Stimulated activated CD4-positive, alpha-beta T cell treated with anti-CD3 and anti-CD28 coated beads, Interleukin-12 subunit alpha, Interleukin-12 subunit beta, amount 100 ng/mL, for 24 hours (primary cell): ENCODE data around the gene CENPV.

Source experiments
- DNase-seq, 2 experiments: peaks; one replicate each; pipeline ENCODE4 v3.0.0-alpha.2; 2020; ENCODE audit warnings: low read depth in 2 of 2

Gene CENPV

GRCh38 chr17:16361874-16362273 is 8.6 kb upstream of the CENPV start:
- no peak for DNase-seq

- DNase-seq: no peak
These were observed 5.1 kb upstream of the CENPV start for GRCh38 chr17:16358394-16358793.

GRCh38 chr17:16354585-16354984 is 1.3 kb upstream of the CENPV start:
- no peak for DNase-seq

- DNase-seq: peak; percentile 10 to 39
These were observed 477 bp downstream of the CENPV start for GRCh38 chr17:16352667-16353316.

- peak in 1 of 2 experiments; percentile 29 for DNase-seq
These were observed 984 bp downstream of the CENPV start for GRCh38 chr17:16352303-16352666.

- DNase-seq: no peak
These were observed 1.4 kb downstream of the CENPV start for GRCh38 chr17:16351831-16352230.

GRCh38 chr17:16349431-16349830 is 3.8 kb downstream of the CENPV start:
- DNase-seq: no peak

- DNase-seq: no peak
These were observed 4.7 kb downstream of the CENPV start for GRCh38 chr17:16348586-16348985.

- no peak for DNase-seq
These were observed 6.5 kb downstream of the CENPV start for GRCh38 chr17:16346721-16347271.

- no peak for DNase-seq
These were observed 7.7 kb downstream of the CENPV start for GRCh38 chr17:16345565-16345964.

GRCh38 chr17:16343569-16343968 is 9.7 kb downstream of the CENPV start:
- DNase-seq: no peak

GRCh38 chr17:16342979-16343378 is 10.3 kb downstream of the CENPV start:
- no peak for DNase-seq

- DNase-seq: no peak
These were observed 13.3 kb downstream of the CENPV start for GRCh38 chr17:16339959-16340358.

- DNase-seq: no peak
These were observed 13.9 kb downstream of the CENPV start for GRCh38 chr17:16339402-16339801.

- no peak for DNase-seq
These were observed 14.9 kb downstream of the CENPV start for GRCh38 chr17:16338391-16338790.

GRCh38 chr17:16329519-16330271 is 23.6 kb downstream of the CENPV start:
- DNase-seq: no peak

- DNase-seq: no peak
These were observed 24.3 kb downstream of the CENPV start for GRCh38 chr17:16328997-16329396.

GRCh38 chr17:16327018-16327417 is 26.3 kb downstream of the CENPV start:
- DNase-seq: no peak

GRCh38 chr17:16325964-16326363 is 27.3 kb downstream of the CENPV start:
- no peak for DNase-seq

GRCh38 chr17:16322636-16323035 is 30.6 kb downstream of the CENPV start:
- no peak for DNase-seq

GRCh38 chr17:16319969-16320368 is 33.3 kb downstream of the CENPV start:
- no peak for DNase-seq

- DNase-seq: no peak
These were observed 38.4 kb downstream of the CENPV start for GRCh38 chr17:16314859-16315258.

- no peak for DNase-seq
These were observed 39.1 kb downstream of the CENPV start for GRCh38 chr17:16314189-16314588.
